ENCODE data around the gene VAX1. TPM values are rescaled to one million over a fixed set of nuclear protein-coding genes. Genes with fewer than 3 reads are reported as not detected.

Gene VAX1
- total RNA-seq, 1 experiment from 2014 or later: not detected

- DNase-seq (ENCODE audit: low read depth, low spot score) (no peak), ATAC-seq (0 out of 2 replicates have a peak, but pooled peaks have one; percentile 4)
- TF ChIP-seq RAD21 (IDR thresholded peaks at IDR 0.05; ENCODE audit: low read depth): no peak
- TF ChIP-seq POLR2AphosphoS5 (IDR thresholded peaks at IDR 0.05; ENCODE audit: low read depth, low read length): no peak
- TF ChIP-seq SRF (IDR thresholded peaks at IDR 0.05; ENCODE audit: low read depth): no peak
- TF ChIP-seq REST (IDR thresholded peaks at IDR 0.05; ENCODE audit: low read depth): no peak
- TF ChIP-seq ZBTB33 (IDR thresholded peaks at IDR 0.05; ENCODE audit: extremely low read depth, insufficient replicate concordance, low read length): no peak
- CTCF ChIA-PET: no interaction called here
- H3K79me2 ChIP-seq (ENCODE audit: insufficient read depth, low read length): no peaks in the 10 kb centered on the region
- no TSS peak for BruUV-seq (replicated peaks)
- intact Hi-C loops (cut with micrococcal nuclease): no loop called here
- no peaks in the 10 kb centered on the region for H3K4me1 ChIP-seq (ENCODE audit: control insufficient read depth in 1 of 2, insufficient read depth in 2 of 2, low read length in 2 of 2)
- H4K20me1 ChIP-seq (ENCODE audit: insufficient read depth): no peaks in the 10 kb centered on the region
- peak overlapping the region in 1 of 2 experiments; percentile 13; a peak in 1 of 4 replicates for H3K4me3 ChIP-seq (replicated peaks in 1 of 2; ENCODE audit: low read depth in 1 of 2, low read length in 2 of 2)
- H3K36me3 ChIP-seq (ENCODE audit: control insufficient read depth in 1 of 2, insufficient read depth in 2 of 2, low read length in 2 of 2): no peaks in the 10 kb centered on the region
- no peaks in the 10 kb centered on the region for H3K27me3 ChIP-seq (ENCODE audit: insufficient read depth, low read length)
- peak overlapping the region; percentile 53 for H3K4me2 ChIP-seq (ENCODE audit: low read length)
- no peaks in the 10 kb centered on the region for H3K9me2 ChIP-seq (ENCODE audit: insufficient read depth)
- POLR2A ChIA-PET: no interaction called here
- H3K9ac ChIP-seq (ENCODE audit: low read length): peak overlapping the region; percentile 7; the same call in 1 of the 2 replicates
- H2AFZ ChIP-seq (ENCODE audit: low read depth, low read length, poor library complexity, severe bottlenecking): no peak overlapping the region
- no peak overlapping the region for H3K27ac ChIP-seq (ENCODE audit: low read depth, low read length)
- H3K9me3 ChIP-seq (ENCODE audit: control insufficient read depth in 1 of 2, insufficient read depth in 1 of 2, low read depth in 1 of 2, low read length in 2 of 2): no peaks in the 10 kb centered on the region
- RAD21 ChIA-PET (ENCODE audit: low non-redundant PET in 1 of 2, low total read pairs in 2 of 2, uncharacterized antibody in 2 of 2, unreplicated experiment in 2 of 2): no interaction called here
Measured at GRCh38 chr10:117136391-117136975, 1.6 kb downstream of the VAX1 start.

Data from HCT116 (cell line).